ENCODE results near the gene TFIP11.

GRCh38 chr22:26553056-26553752 is 40.9 kb upstream of the TFIP11 start:
- TF ChIP-seq, protein P1, sequence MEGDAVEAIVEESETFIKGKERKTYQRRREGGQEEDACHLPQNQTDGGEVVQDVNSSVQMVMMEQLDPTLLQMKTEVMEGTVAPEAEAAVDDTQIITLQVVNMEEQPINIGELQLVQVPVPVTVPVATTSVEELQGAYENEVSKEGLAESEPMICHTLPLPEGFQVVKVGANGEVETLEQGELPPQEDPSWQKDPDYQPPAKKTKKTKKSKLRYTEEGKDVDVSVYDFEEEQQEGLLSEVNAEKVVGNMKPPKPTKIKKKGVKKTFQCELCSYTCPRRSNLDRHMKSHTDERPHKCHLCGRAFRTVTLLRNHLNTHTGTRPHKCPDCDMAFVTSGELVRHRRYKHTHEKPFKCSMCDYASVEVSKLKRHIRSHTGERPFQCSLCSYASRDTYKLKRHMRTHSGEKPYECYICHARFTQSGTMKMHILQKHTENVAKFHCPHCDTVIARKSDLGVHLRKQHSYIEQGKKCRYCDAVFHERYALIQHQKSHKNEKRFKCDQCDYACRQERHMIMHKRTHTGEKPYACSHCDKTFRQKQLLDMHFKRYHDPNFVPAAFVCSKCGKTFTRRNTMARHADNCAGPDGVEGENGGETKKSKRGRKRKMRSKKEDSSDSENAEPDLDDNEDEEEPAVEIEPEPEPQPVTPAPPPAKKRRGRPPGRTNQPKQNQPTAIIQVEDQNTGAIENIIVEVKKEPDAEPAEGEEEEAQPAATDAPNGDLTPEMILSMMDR (IDR thresholded peaks at IDR 0.05), result no peak
- no peak for TF ChIP-seq POLR2A (IDR thresholded peaks at IDR 0.05)

Data from vagina (tissue), 2 donors.